ENCODE measurements around the gene ZDHHC20. TPM values are rescaled to one million over a fixed set of nuclear protein-coding genes. Genes with fewer than 3 reads are reported as not detected.
A peak's percentile ranks its signal among the peaks of the same experiment; 100 is the strongest.

Gene ZDHHC20
- total RNA-seq, 4 donors from 2014 or later = 50.8 to 132 (median 67.1) TPM

DNA sequence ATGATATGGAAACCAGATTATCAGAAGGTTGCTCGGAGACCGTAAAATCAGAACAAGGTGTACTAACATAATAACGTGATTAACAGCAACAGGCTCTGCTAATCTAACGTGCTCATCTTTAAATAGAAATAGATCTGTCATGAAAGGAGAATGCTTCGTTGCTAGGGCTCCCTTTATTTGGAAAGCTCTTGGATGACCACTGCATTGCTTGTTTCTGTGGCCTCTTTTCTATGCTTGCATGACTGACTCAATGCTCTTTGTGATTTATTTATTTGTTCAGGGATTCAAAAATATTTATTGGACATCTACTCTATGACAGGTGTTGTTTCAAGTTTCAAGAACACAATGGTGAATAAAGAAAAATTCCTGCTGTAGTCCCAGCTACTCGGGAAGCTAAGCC lies 22.3 kb upstream of the ZDHHC20 start:
- no peak for TF ChIP-seq POLR2A (IDR thresholded peaks at IDR 0.05)
- TF ChIP-seq, protein P1, sequence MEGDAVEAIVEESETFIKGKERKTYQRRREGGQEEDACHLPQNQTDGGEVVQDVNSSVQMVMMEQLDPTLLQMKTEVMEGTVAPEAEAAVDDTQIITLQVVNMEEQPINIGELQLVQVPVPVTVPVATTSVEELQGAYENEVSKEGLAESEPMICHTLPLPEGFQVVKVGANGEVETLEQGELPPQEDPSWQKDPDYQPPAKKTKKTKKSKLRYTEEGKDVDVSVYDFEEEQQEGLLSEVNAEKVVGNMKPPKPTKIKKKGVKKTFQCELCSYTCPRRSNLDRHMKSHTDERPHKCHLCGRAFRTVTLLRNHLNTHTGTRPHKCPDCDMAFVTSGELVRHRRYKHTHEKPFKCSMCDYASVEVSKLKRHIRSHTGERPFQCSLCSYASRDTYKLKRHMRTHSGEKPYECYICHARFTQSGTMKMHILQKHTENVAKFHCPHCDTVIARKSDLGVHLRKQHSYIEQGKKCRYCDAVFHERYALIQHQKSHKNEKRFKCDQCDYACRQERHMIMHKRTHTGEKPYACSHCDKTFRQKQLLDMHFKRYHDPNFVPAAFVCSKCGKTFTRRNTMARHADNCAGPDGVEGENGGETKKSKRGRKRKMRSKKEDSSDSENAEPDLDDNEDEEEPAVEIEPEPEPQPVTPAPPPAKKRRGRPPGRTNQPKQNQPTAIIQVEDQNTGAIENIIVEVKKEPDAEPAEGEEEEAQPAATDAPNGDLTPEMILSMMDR (IDR thresholded peaks at IDR 0.05) = no peak
- no peak for DNase-seq
- Histone ChIP-seq H3K27me3 (no peaks in the 10 kb centered on the region), H3K27ac (peak overlapping the region in 1 of 4 donors; percentile 49), H3K4me1 (peaks cover 0 to 5% (median 0%) of the 10 kb centered on the region in 4 donors), H3K4me3 (no peak overlapping the region), H3K9me3 (peaks cover 0 to 2% (median under 1%) of the 10 kb centered on the region in 4 donors), H3K36me3 (no peaks in the 10 kb centered on the region)

DNA sequence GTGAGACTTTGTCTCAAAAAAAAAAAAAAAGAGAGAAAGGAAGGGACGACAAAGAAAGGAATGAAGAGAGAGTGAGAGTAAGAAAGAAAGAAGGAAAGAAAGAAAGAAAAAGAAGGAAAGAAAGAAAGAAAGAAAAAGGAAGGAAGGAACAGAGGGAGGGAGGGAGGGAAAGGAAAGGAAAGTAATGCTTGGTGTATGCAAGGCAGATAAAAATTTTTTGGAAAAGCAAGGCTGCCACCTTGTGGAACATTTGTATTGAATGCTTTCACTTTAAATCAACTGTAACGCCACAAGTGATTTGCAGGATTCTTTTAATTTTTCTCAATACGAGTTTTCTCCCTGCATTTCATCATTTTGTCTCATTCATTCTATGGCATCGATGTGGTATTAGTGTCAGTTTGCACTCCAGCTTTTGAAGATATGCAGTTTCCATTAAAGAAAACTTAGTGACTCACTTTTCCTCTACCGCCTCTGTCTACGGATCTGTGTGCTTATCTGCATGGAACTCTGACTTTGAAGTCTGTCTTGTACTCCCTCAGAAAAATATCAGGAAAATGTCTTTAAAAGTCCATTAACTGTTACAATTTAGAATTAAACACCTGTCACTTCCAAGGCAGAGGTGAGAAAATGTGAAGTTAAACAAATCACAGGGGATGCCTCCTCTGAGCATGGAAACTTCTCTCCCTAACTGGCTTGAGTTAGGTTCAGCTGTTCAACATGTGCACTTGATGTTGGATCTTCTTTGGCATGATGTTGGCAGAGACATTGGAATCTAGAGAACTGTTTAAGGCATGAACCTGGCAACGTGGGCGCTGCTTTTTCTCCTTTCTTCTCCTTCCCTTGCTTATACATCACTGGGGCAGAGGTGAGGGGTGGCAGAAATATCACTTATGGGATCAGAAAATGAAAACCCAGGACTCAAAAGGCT lies 20.0 kb upstream of the ZDHHC20 start:
- no peak overlapping the region for H3K27ac ChIP-seq
- peak overlapping the region in 1 of 4 donors; percentile 16 for H3K4me3 ChIP-seq

DNA sequence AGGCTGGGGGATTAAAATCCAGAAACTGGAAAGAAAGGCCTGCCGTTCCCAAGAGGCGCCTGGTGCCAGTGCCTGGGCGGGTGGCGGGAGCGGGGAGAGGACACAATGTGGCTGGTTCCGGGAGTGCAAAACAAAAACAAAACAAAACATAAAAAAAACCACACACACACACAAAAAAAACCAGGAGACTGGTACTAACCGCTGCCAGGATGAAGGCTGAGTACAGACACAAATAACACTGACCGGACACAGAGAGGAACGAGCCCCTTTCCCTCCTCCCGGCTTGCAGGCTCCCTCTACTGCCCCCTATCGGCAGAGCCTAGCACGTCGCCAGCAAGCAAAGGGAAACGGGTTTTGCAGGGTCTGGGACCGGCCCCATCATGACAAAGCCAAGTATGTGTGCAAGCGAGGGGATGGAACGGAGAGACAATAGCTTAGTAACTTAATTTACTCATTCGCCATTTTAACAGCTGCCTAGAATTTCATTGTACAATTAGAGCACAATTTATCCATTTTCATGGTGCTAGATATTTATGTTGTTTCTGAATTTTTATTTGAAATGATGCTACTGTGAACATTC lies 17.9 kb upstream of the ZDHHC20 start:
- Histone ChIP-seq H3K36me3 (no peaks in the 10 kb centered on the region), H3K4me3 (peak overlapping the region; percentile 12 to 46 (median 36)), H3K27me3 (no peaks in the 10 kb centered on the region), H3K9me3 (no peaks in the 10 kb centered on the region), H3K4me1 (peaks cover 0 to 5% (median 0%) of the 10 kb centered on the region in 4 donors), H3K27ac (no peak overlapping the region)
- peak; percentile 77 to 92 (median 82) for DNase-seq
- TF ChIP-seq, protein P1 (IDR thresholded peaks at IDR 0.05) = peak; percentile 79 to 96 (median 90)
- TF ChIP-seq POLR2A (IDR thresholded peaks at IDR 0.05) = no peak

More for the DNA sequence above, 20.0 kb upstream of the ZDHHC20 start:
- no peaks in the 10 kb centered on the region for H3K27me3 ChIP-seq
- TF ChIP-seq, protein P1 (IDR thresholded peaks at IDR 0.05) = peak; percentile 32 to 75 (median 67)
- TF ChIP-seq POLR2A (IDR thresholded peaks at IDR 0.05) = no peak
- H3K36me3 ChIP-seq = no peaks in the 10 kb centered on the region
- peaks cover 0 to 5% (median 0%) of the 10 kb centered on the region in 4 donors for H3K4me1 ChIP-seq
- H3K9me3 ChIP-seq = no peaks in the 10 kb centered on the region
- DNase-seq = peak in 1 of 3 donors; percentile 75

DNA sequence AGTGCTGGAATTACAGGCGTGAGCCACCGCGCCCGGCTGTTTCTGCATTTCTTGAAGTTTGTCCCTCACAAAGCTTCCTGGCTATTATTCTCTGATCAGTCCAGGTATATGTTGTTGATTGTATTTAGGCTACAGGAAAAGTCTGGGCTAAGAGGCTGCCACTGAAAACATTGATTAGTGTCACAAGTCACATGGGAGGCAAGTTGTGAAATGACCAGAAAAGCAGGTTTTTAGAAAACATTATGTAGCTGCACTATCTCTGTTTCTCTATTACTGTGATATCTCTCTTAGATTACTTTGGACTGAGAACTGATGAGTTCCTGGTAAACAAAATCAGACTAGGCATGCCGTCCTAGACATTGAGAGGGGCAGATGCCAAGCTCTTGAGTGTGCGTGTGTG lies 16.0 kb upstream of the ZDHHC20 start:
- H3K9me3 ChIP-seq = no peaks in the 10 kb centered on the region
- no peak for DNase-seq
- H3K36me3 ChIP-seq = no peaks in the 10 kb centered on the region
- no peak overlapping the region for H3K4me3 ChIP-seq
- H3K4me1 ChIP-seq = peaks cover 0 to 5% (median 0%) of the 10 kb centered on the region in 4 donors
- TF ChIP-seq, protein P1 (IDR thresholded peaks at IDR 0.05) = no peak
- TF ChIP-seq POLR2A (IDR thresholded peaks at IDR 0.05) = no peak
- no peaks in the 10 kb centered on the region for H3K27me3 ChIP-seq
- no peak overlapping the region for H3K27ac ChIP-seq

DNA sequence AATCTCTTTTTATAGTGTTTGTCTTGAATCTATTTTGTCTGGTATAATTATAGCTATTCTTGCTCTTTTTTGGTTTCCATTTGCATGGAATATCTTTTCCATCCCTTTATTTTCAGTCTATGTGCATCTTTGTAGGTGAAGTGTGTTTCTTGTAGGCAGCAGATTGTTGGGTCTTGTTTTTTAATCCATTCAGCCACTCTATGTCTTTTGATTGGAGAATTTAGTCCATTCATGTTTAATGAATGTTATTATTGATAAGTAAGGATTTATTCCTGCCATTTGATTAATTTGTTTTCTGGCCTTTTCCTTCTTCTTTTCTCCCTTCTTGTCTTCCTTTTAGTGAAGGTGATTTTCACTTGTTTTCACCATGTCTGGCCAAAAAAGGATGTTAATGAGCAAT lies 11.7 kb upstream of the ZDHHC20 start:
- H3K4me3 ChIP-seq = no peak overlapping the region
- no peak overlapping the region for H3K27ac ChIP-seq
- DNase-seq = no peak
- no peaks in the 10 kb centered on the region for H3K36me3 ChIP-seq
- no peaks in the 10 kb centered on the region for H3K9me3 ChIP-seq
- no peaks in the 10 kb centered on the region for H3K27me3 ChIP-seq
- no peak for TF ChIP-seq POLR2A (IDR thresholded peaks at IDR 0.05)
- TF ChIP-seq, protein P1 (IDR thresholded peaks at IDR 0.05) = no peak
- no peaks in the 10 kb centered on the region for H3K4me1 ChIP-seq

All from Peyer's patch (tissue), 4 donors.